Frontal cortex (tissue), 4 donors: Measurements from ENCODE around the gene TAC3. TPM values are rescaled to one million over a fixed set of nuclear protein-coding genes. Genes with fewer than 3 reads are reported as not detected.

Experiments
- DNase-seq, 2 donors: peaks; one replicate each; pipeline ENCODE4 v3.0.0; 2012; ENCODE audit warnings: low spot score in 2 of 2
- FAIRE-seq: peaks from 2 replicates; lab custom pipeline; 2012; peaks lifted over from hg19 to GRCh38; lab: Jason Lieb, UNC
- total RNA-seq: library from RNA; depleted of rRNA; stranded (reverse); fragments of >200 nt; gene quantifications from one replicate; pipeline ENCODE4 v1.2.3, GENCODE V29; 2014
- donor health status: control.
- donor health status: control.
- donor health status: control.

The TAC3 gene
- total RNA-seq, 1 donor from 2014 or later: 0.82 TPM

DNA sequence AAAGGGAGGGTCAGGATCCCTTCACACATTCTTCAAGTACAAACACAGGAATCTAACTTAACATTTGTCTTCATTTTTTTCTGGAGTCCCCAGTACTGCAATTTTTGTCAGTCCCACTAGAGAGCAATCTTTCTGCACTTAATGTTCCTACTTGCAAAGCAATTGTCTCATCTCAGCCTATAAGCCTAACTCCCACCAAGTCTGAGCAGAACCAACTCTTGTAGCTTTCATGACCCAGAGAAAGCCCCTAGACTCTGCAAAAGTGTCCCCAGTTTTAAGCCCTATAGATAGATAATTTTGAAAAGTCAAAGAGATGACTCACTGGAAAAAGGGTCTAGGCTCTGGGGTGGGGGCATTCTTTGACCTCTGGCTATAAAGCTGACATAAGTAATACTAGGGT, 8.2 kb downstream of the TAC3 start:
- peak in 1 of 2 donors; percentile 55 for DNase-seq
- FAIRE-seq: no peak

DNA sequence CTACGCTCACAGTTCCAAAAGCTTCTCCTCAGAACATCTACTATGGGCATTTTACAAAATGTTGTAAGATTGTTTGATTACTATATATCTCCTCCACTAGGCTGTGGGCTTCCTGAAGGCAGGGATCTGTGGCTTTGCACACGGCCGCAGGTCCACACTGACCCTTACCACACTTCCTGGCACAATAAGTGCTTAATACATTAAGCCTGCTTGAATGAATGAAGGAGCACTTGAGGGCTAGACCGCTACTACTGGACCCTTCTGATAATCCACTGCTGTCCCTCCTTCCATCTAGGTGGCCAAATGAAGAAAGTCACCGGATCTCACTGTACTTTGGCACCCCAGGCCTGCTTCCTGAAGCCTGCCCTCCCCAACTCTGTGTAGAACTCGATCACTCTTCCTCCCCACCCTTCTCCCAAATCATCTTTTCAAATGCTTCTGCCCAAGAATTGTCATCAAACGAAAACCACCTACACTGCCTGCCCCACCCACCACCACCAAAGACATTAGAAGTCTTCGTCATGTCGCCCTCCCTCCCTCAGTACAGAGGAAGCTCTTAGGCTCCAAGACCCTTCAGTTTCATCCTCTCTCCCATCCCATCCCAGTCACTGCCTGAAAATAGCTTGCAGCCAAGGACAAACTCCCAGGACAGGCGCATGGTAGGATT, 9.4 kb downstream of the TAC3 start:
- FAIRE-seq (no peak), DNase-seq (no peak)

DNA sequence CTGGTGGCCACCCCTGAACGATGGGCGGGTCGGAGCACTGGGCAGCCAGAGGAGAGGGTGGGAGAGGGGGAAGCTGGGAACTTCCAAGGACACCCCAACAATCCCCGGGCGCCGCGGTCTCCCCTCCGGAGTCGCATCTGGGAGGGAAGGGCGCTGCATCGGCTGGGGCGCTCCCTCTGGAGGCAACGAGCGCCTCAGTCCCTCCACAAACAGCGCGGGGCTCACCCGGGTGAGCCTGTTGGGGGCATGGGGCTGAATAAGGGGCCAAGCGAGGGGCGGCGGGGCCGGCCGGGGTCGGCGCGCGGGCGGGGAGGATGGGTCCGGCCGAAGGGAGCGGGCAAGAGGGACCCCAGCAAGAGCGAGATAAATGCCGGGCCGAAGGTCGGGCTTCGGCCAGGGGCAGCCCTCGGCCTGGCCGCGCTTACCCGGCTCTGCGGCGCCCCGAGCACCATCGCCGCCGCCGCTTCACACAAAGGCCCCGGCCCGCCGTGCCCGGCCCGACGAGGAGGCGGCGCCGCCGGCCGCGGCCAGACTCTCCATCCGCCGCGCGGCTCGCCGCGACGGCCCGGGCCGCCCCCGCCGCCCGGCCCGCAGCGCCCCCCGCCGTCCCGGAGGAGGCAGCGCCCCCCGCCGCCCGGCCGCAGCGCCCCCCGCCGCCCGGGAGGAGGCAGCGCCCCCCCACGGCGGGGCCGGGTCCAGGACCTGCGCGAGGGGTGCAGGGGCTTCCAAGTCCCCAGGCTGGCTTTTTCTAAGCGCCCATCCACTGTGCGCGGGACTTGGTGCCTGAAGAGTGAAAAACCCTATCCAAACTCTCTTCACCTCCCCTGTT, 10.1 kb downstream of the TAC3 start, which contains the start of gene ZBTB39:
TSS of gene ZBTB39 (minus strand) at position 567 of the 829 bp plus-strand sequence. CDS start 1,629 bp downstream, outside the sequence.
- FAIRE-seq: no peak
- DNase-seq: peak; percentile 94 to 95

DNA sequence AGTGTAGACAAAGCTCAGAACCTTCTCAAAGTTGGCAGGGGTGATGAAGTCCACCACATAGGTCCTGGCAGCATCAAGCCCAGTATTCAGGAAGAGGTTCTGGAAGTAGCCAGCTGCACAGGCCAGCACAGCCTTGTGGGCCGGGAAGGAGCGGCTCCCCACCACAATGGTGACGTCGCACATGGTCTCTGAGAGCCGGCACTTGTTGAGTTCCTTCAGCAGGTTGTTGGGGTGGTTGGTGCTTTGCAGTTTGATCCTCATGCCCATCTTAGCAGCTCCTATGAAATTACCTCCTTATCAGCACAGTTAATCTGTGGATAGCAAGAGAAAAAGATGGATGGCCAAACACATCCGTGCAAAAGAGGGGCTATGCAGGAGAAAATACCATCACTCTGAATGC, 11.7 kb downstream of the TAC3 start:
- FAIRE-seq (no peak), DNase-seq (no peak)

DNA sequence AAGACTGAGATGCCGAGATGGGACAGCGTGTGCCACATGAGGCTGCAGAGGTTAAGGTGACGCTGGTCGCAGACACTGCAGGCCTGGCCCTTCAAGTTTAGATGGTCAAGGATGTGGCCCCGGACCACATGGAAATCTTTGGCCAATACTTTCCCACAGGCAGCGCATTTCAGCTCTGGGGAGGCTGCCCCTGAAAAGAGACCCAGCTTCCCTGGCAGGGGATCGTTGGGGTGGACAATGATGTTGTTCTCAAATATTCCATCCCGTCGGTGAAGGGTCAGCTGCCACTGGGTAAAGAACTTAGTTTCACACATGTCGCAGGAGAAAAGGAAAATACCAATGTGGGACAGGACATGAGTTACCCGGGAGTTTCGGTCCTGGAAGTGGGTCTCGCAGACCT, 12.9 kb downstream of the TAC3 start:
- FAIRE-seq (no peak), DNase-seq (no peak)

DNA sequence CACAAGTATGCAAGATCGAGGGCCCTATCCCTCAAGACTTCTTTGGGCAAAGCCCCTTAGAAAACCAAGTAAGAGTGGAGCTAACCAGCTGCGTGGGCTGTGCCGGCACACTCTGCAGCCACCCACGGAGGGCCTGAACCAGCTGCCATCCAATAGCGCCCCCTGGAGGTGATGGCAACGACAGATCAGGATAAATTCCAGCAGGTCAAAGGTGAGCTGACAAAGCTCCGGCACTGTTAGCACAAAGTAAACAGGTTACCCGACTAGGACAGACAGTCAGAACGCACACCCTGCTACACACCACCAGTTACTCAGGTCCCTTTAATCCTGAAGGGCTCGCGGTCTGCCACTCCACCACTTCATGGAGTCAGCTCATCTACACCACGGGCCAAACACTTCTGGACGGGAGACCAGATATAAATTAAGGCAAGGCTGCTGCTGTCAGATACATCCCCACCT, 14.9 kb downstream of the TAC3 start:
- DNase-seq (peak in 1 of 2 donors; percentile 71), FAIRE-seq (no peak)

DNA sequence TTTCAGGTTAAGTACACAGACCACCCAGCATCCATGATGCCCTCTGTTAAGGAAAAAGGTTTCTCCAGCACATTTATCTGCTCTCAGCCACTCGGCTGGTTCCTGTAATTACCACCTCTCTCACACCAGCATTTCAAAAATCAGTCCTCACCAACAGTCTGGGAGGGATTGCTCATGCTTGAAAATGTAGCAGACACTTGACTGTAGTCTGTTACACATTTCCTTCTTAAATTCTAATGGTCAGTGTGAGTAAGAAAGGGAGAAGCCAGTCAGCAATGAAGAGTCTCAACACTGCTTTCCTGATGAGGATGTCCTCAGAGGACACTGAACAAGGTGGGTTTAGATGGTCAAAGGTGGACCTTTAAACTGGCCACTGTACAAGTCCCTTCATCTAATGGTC, 15.9 kb downstream of the TAC3 start:
- DNase-seq: no peak
- FAIRE-seq: no peak

DNA sequence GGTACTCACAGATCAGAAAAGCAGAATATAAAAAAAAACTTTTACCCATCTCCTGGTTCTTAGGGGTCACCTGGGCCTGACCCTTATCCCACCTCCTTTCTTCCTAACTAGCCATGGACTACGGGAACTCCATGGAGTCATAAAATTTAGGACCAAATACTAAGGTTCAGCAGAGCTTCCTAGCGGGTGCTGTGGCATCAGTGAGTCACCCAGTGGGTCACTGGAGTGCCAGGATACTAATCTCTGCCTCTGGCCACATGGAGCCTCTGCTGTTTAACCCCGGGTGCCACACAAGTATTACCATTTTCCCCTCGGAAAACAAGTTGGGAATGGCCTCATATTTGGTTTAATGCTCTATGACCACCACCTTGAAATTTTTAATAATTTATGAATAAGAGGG, 16.9 kb downstream of the TAC3 start:
- DNase-seq (no peak), FAIRE-seq (no peak)

DNA sequence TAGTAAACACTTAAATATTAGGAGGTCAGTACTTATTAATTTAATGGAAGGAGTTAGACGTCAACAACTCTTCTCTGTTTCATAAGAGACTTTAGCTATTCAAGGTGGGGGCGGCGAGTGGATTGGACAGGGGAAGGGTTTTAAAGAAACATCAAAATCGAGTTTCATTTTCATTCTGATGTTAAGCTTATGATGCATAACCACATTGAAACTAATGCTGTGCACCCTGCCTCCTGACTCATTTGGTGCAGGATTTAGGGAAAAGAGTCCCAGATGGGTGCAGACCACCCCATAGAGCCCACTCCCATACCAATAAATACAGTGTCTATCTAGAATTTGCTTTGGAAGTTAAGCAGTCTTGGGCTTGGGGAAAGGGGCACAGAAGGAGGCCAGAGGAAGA, 17.3 kb downstream of the TAC3 start:
- no peak for DNase-seq
- FAIRE-seq: no peak

DNA sequence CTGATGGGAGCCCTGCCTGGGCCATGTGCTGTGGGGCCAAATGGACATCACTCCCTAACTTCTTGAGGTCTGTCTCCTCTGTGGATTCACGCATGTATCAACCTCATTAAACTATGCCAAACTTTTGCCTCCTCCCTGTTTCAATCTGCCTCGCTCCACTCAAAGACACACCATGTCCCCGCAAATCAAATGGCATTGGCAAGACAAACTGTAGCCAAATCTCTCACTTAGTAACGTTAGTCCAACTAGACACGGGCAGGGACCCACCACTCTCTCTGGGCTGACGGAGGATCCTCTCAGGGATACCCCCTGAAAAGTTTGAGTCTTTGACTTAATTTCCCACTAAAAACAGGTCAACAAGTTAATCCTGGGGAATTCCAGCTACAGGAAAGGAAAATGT, 18.0 kb downstream of the TAC3 start:
- no peak for DNase-seq
- FAIRE-seq: no peak

DNA sequence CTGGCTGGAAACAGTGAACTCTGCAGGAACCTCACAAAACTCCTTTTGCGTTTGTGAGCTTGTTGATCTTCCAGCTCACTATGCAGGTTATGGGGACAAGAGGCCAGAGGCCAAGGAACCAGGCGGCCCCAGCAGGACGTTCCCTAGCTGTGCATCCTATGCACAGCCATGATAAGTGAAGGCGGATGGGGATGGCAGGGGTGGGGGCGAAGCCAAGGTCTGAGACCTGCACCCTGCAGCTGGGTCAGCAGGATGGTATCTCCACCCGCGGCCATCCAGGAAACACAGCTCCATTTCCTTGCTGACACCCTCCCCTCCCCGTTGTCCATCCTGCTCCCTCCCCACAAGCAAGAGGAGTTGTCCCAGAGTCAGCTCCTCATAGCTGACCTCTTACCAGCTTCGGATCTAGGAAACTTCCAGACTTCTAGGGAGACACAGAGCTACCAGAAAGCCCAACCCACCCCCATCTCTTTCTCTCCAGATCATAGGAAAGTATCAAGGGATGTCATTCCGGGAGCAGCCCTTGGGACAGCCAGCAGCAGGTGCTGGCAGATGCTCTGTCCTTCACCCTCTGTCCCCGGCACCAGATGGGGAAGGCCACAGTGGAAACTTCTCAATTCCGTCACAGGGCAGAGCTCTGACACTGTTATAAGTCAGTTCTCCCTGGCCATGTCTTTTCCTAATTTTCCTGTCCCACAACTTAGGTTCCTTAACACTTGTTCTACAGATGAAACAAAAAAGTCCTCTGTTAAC, 19.4 kb downstream of the TAC3 start:
- DNase-seq (no peak), FAIRE-seq (no peak)

DNA sequence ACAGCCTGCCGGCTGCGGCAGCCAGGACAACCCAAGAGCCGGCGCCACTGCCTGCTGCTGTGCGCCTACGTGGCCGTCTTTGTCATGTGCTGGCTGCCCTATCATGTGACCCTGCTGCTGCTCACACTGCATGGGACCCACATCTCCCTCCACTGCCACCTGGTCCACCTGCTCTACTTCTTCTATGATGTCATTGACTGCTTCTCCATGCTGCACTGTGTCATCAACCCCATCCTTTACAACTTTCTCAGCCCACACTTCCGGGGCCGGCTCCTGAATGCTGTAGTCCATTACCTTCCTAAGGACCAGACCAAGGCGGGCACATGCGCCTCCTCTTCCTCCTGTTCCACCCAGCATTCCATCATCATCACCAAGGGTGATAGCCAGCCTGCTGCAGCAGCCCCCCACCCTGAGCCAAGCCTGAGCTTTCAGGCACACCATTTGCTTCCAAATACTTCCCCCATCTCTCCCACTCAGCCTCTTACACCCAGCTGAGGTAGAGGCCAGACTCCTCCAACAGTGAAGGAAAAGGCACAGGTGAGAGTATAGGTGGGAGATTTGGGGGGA, 20.3 kb downstream of the TAC3 start:
- DNase-seq: no peak
- FAIRE-seq: no peak

DNA sequence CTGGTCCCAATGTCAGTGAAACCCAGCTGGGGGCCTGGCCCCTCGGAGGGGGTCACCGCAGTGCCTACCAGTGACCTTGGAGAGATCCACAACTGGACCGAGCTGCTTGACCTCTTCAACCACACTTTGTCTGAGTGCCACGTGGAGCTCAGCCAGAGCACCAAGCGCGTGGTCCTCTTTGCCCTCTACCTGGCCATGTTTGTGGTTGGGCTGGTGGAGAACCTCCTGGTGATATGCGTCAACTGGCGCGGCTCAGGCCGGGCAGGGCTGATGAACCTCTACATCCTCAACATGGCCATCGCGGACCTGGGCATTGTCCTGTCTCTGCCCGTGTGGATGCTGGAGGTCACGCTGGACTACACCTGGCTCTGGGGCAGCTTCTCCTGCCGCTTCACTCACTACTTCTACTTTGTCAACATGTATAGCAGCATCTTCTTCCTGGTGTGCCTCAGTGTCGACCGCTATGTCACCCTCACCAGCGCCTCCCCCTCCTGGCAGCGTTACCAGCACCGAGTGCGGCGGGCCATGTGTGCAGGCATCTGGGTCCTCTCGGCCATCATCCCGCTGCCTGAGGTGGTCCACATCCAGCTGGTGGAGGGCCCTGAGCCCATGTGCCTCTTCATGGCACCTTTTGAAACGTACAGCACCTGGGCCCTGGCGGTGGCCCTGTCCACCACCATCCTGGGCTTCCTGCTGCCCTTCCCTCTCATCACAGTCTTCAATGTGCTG, 21.0 kb downstream of the TAC3 start:
- no peak for DNase-seq
- no peak for FAIRE-seq

DNA sequence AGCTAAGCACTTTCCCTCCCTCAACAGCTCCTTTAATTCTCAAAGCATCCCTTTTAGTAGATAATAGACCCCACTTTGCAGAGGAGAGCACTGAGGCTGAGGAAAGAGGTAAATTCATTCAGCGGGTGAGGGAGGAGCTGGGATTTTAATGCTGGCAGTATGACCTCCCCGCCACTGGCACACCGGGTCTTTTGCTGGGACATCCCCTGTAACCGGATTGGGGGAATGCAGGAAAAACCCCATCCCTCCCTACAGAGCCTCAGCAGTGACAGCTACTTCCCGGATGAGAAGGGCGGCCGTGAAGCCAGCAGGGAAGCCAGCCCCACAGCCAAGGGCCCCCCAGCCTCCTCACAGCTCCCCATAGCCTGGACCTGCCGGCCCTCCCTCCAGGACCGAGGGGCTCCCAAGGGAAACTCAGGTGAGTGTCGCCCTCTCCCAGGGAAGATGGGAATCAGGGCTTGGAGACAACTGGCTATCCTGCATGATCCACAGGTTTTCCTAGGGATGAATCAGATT, 22.0 kb downstream of the TAC3 start:
- DNase-seq (no peak), FAIRE-seq (no peak)

DNA sequence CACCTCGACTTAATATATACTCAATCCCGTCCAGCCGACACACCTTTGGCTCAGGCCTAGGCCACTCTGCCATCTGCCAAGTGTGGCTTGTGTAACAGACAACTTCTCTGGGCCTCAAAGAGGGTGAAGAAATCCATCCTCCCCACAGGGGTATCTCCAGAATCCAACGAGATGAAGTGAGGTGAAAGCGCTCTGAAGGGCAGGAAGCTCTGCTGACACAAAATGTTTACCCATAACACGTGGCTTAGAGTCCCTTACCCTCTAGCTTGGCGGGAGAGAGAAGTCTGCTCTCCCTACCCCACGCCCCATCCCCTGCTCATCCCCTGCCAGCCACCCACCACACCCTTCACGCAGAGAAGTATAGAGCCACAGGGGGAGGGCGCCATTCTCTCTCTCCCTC, 23.0 kb downstream of the TAC3 start:
- no peak for FAIRE-seq
- no peak for DNase-seq

DNA sequence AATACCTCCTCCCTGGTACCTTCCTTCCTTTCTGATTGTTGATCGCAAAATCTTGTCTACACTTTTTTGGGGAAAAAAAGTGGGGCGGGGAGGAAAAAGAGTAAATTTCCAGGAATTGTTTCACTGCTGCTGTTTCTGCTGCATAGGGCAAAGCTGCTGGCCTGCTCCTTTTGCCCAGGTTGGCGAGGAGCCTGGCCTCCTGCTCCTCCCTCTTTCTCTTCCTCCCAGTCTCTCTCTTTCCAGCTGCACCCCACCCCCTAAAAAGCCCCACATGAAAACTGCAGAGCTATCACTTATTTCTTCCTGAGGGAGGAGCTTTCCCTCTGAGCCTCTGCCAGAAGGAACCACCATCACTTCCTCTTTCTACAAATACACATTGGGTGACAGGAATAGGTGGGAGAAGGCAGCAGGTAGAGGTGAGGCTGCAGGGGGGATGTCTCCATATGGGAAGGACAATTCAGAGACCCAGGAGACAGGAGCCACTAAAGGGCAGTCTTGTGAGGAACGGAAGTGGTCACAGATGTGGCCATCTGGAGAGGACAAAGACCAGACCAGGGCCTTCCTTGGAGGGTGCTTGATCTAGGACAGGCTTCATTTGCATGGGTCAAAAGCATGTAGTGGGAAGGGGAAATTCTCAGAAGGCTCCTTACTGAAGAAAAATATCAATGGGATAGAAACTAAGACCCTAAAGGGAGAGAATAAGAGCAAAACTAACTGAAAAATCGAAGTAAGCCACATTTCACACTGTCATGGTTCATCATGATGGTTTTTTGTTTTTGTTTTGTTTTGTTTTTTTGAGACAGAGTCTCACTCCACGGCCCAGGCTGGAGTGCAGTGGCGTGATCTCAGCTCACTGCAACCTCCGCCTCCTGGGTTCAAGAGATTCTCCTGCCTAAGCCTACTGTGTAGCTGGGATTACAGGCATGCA, 24.7 kb downstream of the TAC3 start:
- DNase-seq: no peak
- no peak for FAIRE-seq

DNA sequence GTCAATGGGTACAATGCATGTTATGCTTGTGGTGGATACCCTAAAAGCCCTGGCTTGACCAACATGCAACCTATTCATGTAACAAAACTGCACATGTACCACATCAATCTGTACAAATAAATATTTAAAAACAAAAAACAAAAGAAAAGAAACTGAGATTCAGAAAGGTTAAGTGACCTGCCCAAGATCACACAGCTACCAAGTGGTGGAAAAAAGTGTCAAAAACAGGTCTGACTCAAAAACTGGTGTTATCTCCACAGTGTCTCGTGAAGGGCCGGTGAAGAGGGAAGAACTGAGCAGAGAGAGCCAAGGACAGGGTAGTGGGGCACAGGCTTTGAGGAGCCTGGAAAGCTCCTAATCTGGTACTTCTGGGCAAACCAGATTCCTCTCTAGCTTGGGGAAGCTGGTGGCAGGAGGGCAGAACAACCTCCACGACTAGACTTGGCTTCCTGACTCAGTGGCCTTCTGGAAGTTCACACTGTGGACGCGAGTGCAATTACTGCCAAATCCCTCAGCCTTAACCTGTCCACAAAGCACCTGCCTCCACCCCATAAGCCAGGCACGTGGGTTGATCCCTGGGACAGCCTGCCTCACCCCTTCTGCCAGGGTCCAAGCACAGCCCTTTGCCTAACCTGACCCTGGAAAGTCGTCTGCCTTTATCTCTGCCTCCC, 25.5 kb downstream of the TAC3 start:
- FAIRE-seq: no peak
- DNase-seq: no peak
